ENCODE measurements around the gene KRT7. TPM values are rescaled to one million over a fixed set of nuclear protein-coding genes. Genes with fewer than 3 reads are reported as not detected.

Gene KRT7
- polyA plus RNA-seq, 1 of the 3 experiments (the other 2 are of a cell fraction) = 5.4 TPM

DNA sequence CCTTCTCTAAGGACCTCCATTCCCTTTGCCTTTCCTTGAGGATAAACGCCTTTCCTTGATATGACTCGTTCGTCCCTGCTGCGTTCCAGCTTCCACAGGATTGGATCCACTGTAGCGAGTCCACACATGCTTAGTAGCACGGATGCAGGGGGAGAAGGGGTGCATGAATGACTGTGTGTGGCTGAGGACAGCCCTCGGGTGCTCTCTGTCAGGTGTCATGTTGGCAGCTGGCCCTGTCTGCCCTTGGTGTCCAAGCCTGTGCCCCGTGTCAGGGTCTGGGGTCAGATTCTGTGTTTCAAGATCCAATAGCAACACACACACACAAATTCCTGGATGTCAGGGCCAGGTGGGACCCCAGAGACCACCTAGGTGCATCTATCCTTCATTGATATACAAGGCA lies 23.7 kb upstream of the KRT7 start:
- Histone ChIP-seq H3K4me3 (ENCODE audit: low read depth in 2 of 2, low read length in 1 of 2) (no peak overlapping the region), H3F3A (replicated peaks; ENCODE audit: insufficient read depth) (peaks cover 12% of the 10 kb centered on the region), H3K4me2 (no peak overlapping the region), H3K9me3 (no peaks in the 10 kb centered on the region), H3K9me2 (no peaks in the 10 kb centered on the region), H2AFZ (ENCODE audit: low read depth) (no peak overlapping the region), H3K79me2 (ENCODE audit: insufficient read depth) (no peaks in the 10 kb centered on the region), H3K27me3 (ENCODE audit: insufficient read depth) (no peaks in the 10 kb centered on the region), H3K9ac (no peak overlapping the region), H3K27ac (ENCODE audit: low read depth in 2 of 2, low read length in 1 of 2) (no peak overlapping the region; a peak in 1 of 4 replicates), H4K20me1 (ENCODE audit: insufficient read depth) (no peaks in the 10 kb centered on the region), H3K4me1 (ENCODE audit: control insufficient read depth in 1 of 2, insufficient read depth in 2 of 2, low read depth in 1 of 2, low read length in 1 of 2) (peaks cover 11 to 66% of the 10 kb centered on the region in 2 experiments; a peak in 3 of 4 replicates), H3K36me3 (replicated peaks in 1 of 2; ENCODE audit: control insufficient read depth in 1 of 2, insufficient read depth in 2 of 2, low read length in 1 of 2) (no peaks in the 10 kb centered on the region)
- CTCF ChIA-PET = interaction anchor here (1.2 to 5.9 kb wide), 3 partner anchors 58 to 670 kb away, joined by 3 to 19 read pairs (median 12); no protein-coding TSS in a partner anchor
- no peak for DNase-seq
- 84% methylated on average over 8 of the region's 8 CpGs for WGBS (ENCODE audit: low lambda C conversion rate)
- POLR2A ChIA-PET = no interaction called here
- TF ChIP-seq, protein P1, sequence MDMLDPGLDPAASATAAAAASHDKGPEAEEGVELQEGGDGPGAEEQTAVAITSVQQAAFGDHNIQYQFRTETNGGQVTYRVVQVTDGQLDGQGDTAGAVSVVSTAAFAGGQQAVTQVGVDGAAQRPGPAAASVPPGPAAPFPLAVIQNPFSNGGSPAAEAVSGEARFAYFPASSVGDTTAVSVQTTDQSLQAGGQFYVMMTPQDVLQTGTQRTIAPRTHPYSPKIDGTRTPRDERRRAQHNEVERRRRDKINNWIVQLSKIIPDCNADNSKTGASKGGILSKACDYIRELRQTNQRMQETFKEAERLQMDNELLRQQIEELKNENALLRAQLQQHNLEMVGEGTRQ (IDR thresholded peaks at IDR 0.05; ENCODE audit: borderline replicate concordance, low read depth, low read length) = no peak
- TF ChIP-seq RFX5 (IDR thresholded peaks at IDR 0.05; ENCODE audit: low read length) (no peak), SMC3 (IDR thresholded peaks at IDR 0.05; ENCODE audit: low read depth, low read length) (no peak), TAF1 (IDR thresholded peaks at IDR 0.05; ENCODE audit: borderline replicate concordance, low read depth, low read length) (no peak), SIN3A (IDR thresholded peaks at IDR 0.05; ENCODE audit: borderline replicate concordance, low read depth, low read length) (no peak), NRF1 (IDR thresholded peaks at IDR 0.05; ENCODE audit: low read depth, low read length) (no peak), ELF1 (IDR thresholded peaks at IDR 0.05) (no peak), GATA2 (CRISPR knock-in tag; IDR thresholded peaks at IDR 0.05) (no peak), MXI1 (IDR thresholded peaks at IDR 0.05; ENCODE audit: low read depth, low read length) (no peak)
- TF ChIP-seq, protein P2, sequence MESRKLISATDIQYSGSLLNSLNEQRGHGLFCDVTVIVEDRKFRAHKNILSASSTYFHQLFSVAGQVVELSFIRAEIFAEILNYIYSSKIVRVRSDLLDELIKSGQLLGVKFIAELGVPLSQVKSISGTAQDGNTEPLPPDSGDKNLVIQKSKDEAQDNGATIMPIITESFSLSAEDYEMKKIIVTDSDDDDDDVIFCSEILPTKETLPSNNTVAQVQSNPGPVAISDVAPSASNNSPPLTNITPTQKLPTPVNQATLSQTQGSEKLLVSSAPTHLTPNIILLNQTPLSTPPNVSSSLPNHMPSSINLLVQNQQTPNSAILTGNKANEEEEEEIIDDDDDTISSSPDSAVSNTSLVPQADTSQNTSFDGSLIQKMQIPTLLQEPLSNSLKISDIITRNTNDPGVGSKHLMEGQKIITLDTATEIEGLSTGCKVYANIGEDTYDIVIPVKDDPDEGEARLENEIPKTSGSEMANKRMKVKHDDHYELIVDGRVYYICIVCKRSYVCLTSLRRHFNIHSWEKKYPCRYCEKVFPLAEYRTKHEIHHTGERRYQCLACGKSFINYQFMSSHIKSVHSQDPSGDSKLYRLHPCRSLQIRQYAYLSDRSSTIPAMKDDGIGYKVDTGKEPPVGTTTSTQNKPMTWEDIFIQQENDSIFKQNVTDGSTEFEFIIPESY (IDR thresholded peaks at IDR 0.05; ENCODE audit: borderline replicate concordance, low read depth) = no peak
- TF ChIP-seq, protein P3, sequence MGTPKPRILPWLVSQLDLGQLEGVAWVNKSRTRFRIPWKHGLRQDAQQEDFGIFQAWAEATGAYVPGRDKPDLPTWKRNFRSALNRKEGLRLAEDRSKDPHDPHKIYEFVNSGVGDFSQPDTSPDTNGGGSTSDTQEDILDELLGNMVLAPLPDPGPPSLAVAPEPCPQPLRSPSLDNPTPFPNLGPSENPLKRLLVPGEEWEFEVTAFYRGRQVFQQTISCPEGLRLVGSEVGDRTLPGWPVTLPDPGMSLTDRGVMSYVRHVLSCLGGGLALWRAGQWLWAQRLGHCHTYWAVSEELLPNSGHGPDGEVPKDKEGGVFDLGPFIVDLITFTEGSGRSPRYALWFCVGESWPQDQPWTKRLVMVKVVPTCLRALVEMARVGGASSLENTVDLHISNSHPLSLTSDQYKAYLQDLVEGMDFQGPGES (IDR thresholded peaks at IDR 0.05; ENCODE audit: low read depth, low read length) = no peak
- TF ChIP-seq, protein P4, sequence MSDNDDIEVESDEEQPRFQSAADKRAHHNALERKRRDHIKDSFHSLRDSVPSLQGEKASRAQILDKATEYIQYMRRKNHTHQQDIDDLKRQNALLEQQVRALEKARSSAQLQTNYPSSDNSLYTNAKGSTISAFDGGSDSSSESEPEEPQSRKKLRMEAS (IDR thresholded peaks at IDR 0.05; ENCODE audit: low read depth) = no peak

Measured in SK-N-SH (cell line).